HG02840 (cell line): Measurements from ENCODE around the gene INAVA.
"Not testable (repeated sequence)": the region's sequence is repeated elsewhere in the genome, so short reads cannot be mapped to it uniquely, and the experiment has no call there.

Experiments
- ATAC-seq: cut with Tn5 transposase; IDR thresholded peaks from one replicate; pipeline ENCODE4 v1.9.1; 2021; ENCODE audit warnings: mild to moderate bottlenecking, moderate library complexity, moderate number of reproducible peaks; ENCODE audit not compliant: unreplicated experiment, low FRiP score

INAVA gene

DNA sequence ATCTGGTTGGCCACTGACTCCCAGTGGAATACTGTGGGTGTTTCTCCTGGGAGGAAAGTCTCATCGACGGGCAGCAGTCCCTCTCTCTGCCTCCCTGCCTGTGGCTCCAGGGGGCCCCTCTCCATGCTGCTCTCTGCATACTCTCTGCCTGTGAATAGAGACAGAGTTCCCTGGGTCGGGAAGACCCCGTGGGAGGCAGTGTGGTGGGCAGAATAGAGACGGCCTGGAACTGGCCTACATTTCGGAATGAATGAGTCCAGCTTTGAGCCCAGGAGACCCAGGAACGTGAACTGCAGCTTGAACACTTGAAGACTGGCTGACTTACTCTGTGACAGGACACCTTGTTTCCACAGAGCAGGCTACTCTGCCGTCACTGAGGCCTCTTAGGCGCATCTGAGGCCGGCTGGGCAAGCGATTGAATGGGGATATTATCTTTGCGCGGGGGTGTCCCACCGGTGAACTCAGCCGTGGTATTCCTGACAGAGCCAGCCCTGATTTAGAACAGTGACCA lies 64.8 kb downstream of the INAVA start:
- ATAC-seq: no peak

DNA sequence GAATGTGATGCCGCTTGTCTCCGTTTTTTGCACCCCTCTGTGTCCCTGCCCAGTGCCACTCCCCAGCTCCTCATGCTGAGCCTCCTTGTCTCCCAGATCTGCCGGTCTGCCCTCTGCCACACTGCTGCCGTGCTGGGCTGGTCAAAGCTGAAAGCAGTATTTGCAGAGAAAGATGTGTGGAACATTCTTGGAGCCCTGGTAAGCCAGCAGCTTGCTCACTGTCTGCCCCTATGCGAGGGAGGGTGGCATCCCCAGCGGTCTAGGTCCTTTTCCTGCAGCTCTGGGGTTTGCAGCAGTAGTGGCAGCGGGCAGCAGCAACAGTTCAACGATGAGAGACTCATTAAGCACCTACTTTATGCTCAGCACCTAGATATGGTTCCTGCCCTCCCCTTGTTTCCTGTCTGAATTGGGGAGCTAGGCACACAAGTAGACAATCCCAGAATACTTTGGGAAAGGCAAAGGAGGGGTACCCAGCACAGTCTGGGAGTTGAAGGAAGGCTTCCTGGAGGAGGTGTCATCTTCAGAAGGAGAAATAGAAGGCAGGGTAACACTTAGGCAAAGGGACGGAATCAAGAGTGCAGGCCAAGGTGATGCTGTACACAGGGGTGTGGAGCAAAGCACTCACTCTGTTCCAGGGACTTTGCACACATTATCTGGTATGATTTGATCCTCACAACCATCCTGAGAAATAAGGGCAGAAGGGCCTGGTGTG lies 65.7 kb downstream of the INAVA start:
- ATAC-seq: no peak

DNA sequence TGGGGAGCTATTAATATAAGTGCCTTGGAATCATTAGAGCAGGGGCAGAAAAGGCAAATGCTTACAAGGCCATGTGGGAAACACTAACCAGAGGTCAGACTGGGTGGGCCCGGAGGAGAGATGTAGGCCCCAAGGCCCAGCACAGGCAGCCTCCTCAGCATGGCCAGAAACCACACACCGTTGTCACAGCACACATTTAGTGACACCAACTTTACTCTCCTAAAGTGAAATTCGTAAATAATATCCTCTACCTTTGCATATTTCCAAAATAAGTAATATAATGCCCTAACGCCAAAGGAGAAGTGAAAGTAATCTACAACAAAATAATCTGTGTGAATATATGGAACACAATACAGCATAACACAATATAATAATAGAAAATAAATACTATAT lies 66.2 kb downstream of the INAVA start:
- no peak for ATAC-seq

DNA sequence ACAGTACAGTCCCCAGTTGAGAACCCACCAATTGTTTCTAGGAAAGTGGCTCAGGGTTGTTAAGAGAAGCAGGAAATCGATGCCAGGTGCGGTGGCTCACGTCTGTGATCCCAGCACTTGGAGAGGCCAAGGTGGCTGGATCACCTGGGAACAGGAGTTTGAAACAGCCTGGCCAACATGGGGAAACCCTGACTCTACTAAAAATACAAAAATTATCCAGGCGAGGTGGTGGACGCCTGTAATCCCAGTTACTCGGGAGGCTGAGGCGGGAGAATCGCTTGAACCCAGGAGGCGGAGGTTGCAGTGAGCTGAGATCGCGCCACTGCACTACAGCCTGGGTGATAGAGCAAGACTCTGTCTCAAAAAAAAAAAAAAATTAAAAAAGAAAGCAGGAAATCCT lies 67.5 kb downstream of the INAVA start:
- ATAC-seq: not testable (repeated sequence)

DNA sequence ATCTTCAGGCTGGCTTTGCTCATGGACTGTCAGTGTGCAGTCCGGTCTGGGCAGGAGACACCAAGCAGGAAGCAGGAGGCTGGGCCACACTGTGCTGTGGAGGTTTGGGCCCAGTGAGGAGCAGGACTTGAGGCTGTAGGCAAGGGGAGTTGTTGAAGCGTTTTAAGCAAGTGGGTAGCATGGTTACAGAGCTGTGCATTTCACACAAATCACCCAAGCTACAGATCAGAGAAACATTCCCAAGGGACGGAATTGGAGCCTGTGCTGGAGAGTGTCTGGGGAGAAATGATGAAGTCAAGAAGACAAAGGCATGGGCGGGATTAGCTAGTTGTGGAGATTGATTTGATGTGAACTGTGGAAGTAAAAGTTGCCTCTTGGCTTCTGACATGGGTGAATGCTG lies 67.9 kb downstream of the INAVA start:
- no peak for ATAC-seq

DNA sequence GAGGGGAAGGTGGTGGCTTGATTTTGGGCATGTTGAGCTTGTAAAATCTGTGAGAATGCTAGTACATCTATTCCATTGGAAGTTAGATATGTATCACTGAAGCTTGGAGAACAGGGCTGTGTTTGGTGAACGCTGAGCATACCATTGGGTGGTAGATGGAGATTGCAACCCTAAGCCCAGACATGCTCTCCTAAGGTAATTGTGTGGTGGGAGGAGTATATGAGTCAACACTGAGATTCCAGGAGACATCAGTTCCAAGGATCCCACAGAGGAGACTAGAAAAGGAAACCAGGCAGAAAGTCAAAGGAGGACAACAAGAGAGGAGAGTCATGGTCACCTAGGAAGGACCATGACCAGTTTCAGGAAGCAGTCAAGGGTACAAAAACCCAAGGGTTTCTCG lies 68.4 kb downstream of the INAVA start:
- no peak for ATAC-seq

DNA sequence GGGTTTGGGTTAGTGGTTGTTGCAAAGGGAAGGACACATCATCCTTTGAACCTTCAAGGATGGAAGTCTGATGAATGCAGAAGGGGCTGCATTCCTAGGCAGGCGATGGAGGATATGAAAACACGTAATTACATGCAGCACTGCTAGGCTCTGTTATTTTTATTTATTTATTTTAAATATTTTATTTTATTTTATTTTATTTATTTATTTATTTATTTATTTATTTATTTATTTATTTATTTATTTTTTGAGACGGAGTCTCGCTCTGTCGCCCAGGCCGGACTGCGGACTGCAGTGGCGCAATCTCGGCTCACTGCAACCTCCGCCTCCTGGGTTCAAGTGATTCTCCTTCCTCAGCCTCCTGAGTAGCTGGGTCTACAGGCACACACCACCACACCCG lies 69.2 kb downstream of the INAVA start:
- not testable (repeated sequence) for ATAC-seq
